Stimulated activated naive CD8-positive, alpha-beta T cell treated with anti-CD3 and anti-CD28 coated beads, Interleukin-15, amount 100 ng/mL, for 72 hours (primary cell): ENCODE measurements around the gene KRT26.
"Not testable (repeated sequence)": the region's sequence is repeated elsewhere in the genome, so short reads cannot be mapped to it uniquely, and the experiment has no call there.

Experiments used
- ATAC-seq: fragments of 150-1000 bp; cut with Tn5 transposase; 2 replicates; pipeline ENCODE4 v1.10.0; 2021; ENCODE audit warnings: mild to moderate bottlenecking, moderate library complexity
- DNase-seq, 2 donors: peaks; one replicate each; pipeline ENCODE4 v3.0.0; 2021 to 2022
- H3K27ac Mint-ChIP-seq, 2 donors: one replicate each; pipeline ENCODE4 v1.8.0; 2022; ENCODE audit warnings: mild to moderate bottlenecking in 2 of 2, mixed read lengths in 2 of 2, moderate library complexity in 2 of 2
- H3K27me3 Mint-ChIP-seq: one replicate; pipeline ENCODE4 v1.8.0; 2022; ENCODE audit warnings: mixed read lengths
- H3K4me1 Mint-ChIP-seq: one replicate; pipeline ENCODE4 v1.8.0; 2022; ENCODE audit warnings: mild to moderate bottlenecking, mixed read lengths
- H3K4me3 Mint-ChIP-seq, 2 donors: one replicate each; pipeline ENCODE4 v1.8.0; 2022; ENCODE audit warnings: mild to moderate bottlenecking in 2 of 2, mixed read lengths in 2 of 2, moderate library complexity in 1 of 2
- H3K9me3 Mint-ChIP-seq, 2 donors: one replicate each; pipeline ENCODE4 v1.8.0; 2022; ENCODE audit warnings: mixed read lengths in 2 of 2

The KRT26 gene, protein sequence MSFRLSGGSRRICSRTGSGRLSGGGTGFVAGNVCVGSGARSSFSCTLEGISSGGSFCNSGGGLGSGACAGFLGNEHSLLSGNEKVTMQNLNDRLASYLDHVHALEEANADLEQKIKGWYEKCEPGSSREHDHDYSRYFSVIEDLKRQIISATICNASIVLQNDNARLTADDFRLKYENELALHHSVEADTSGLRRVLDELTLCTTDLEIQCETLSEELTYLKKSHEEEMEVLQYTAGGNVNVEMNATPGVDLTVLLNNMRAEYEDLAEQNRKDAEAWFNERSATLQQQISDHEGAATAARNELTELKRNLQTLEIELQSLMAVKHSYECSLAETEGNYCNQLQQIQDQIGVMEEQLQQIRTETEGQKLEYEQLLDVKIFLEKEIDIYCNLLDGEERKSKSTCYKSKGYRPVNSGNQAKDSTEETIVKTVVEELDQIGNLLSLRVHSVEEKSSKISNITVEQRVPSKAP

DNA sequence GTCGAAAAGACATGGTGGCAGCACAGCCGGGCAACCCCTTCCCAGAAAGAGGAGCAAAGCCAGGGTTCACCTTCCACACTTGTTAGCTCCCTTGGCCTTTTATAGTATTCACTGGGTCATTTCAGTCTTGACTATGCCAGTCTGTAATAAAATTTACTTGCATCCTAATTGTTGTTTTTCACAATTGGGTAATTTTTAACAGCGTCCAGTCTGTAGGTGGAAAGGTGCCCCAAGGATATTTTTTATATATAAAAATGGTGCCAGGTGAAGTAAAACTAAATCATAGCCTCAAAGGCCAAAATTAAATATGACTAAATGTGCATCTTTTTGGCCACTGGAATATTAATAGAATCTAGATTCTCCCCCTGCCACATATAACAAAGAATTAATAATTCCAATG lies at the start of gene KRT26:
KRT26 (minus strand) TSS at position 101 of the 400 bp plus-strand sequence; CDS start at position 13, 88 bp downstream.
- no peak within 1 kb of the TSS for H3K27ac Mint-ChIP-seq
- no peaks in the 10 kb centered on the region for H3K4me1 Mint-ChIP-seq
- peaks cover 39% of the 10 kb centered on the region for H3K27me3 Mint-ChIP-seq
- no peaks in the 10 kb centered on the region for H3K9me3 Mint-ChIP-seq
- DNase-seq (no peak), ATAC-seq (no peak)
- no peak within 1 kb of the TSS for H3K4me3 Mint-ChIP-seq

DNA sequence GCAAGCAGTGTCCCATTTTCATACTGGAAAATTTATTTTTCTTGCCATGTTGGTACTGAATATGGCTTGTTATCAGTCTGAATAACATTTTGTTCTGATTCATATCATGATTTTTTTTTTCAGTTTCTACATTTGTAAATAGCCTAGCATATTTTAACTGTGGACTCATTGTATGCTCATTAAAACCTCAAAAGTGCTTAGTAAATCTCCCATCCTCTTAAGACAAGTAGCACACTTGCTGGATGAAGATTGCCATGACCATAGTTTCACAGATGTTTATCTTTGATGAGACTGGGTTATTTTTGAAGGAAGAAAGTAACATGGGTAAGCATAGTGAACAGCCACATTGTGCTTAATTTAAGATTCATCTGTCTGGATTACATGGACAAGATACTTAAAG lies 49.5 kb upstream of the KRT26 start:
- H3K4me1 Mint-ChIP-seq = peaks cover 30% of the 10 kb centered on the region
- DNase-seq = no peak
- H3K27me3 Mint-ChIP-seq = no peaks in the 10 kb centered on the region
- no peaks in the 10 kb centered on the region for H3K9me3 Mint-ChIP-seq
- no peak overlapping the region for H3K4me3 Mint-ChIP-seq
- ATAC-seq = no peak
- H3K27ac Mint-ChIP-seq = no peak overlapping the region

DNA sequence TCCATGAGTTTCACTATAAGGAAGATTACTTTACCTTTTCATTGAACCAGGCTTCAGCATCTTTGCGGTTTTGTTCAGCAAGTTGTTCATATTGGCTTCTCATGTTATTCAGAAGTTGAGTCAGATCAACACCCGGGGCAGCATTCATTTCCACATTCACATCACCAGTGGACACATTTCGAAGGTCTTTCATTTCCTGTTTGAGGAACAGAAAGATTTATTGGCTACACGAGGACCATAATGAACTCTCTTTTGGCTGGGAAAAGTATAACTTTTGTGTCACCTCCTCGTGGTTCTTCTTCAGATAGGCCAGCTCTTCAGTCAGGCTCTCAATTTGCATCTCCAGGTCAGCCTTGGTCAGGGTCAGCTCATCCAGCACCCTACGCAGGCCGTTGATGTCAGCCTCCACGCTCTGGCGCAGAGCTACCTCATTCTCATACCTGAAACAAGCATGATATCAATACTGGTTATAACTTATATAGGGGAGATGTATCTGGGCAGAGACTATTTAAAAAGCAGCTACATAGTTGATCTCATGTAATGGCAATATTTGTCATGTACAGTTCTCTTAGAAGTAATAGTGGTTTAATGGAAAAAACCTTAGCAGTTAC lies 48.3 kb upstream of the KRT26 start:
- Mint-ChIP-seq H3K27me3 (no peaks in the 10 kb centered on the region), H3K4me3 (peak overlapping the region; percentile 70 to 86), H3K4me1 (peaks cover 30% of the 10 kb centered on the region), H3K27ac (no peak overlapping the region), H3K9me3 (no peaks in the 10 kb centered on the region)
- ATAC-seq (no peak), DNase-seq (no peak)

DNA sequence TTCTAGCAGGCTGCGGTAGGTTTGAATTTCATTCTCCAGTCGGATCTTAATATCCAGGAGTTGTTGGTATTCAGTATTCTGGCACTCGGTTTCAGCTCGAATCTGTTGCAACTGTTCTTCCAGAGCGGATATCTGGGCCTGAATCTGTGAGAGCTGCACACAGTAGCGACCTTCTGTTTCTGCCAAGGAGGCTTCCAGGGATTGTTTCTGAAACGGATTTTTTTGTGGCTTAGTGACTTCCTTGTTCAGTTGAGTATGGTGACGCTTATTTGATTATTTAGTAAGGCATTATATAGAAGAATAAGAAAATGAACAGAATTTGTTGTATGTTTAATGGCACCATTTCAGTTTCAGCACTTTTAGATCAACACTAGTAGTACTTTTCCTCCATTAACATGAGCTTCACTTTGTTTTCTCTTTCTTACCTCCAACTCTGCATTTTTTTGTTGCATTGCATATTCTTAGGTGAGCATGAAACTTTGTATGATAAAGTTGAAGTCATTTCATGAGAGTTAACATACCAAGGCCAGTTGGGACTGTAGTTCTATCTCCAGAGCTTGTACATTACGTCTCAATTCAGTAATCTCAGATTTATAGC lies 47.6 kb upstream of the KRT26 start:
- H3K4me3 Mint-ChIP-seq = peak overlapping the region; percentile 70 to 86
- DNase-seq (no peak), ATAC-seq (no peak)
- H3K27me3 Mint-ChIP-seq = peaks cover 5% of the 10 kb centered on the region
- no peak overlapping the region for H3K27ac Mint-ChIP-seq
- H3K4me1 Mint-ChIP-seq = peaks cover 29% of the 10 kb centered on the region
- no peaks in the 10 kb centered on the region for H3K9me3 Mint-ChIP-seq

DNA sequence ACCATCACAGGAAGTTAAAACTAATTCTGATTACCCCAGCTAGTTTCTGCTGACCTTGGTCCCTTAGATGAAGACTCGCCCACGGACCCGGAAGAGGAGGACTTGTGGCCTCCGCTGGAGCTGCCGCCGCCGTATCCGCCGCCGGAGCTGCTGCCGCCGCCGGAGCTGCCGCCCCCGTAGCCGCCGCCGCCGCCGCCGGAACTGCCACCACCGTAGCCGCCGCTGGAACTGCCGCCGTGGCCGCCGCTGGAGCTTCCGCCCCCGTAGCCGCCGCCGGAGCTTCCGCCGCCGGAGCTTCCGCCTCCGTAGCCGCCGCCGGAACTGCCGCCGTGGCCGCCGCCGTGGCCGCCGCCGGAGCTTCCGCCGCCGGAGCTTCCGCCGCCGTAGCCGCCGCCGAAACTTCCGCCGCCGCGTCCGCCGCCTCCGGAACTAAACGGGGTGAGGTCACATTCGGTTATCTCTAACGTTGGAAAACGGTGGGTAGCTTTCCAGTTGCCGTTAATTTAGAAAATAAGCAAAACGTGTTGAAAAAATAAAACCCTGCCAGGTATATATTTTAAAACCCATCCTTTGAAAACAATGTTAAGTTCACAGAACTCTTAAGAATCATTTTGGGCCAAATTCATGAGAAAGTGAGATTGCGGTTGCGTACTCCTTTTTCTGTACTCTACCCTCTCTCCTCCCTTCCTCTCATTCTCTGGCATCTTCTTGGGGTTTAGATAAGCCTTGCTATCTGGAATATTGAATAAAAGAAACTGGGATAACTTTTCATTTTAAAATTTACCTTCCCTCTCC lies 46.9 kb upstream of the KRT26 start:
- Mint-ChIP-seq H3K4me3 (peak overlapping the region; percentile 84 to 94), H3K27ac (peak overlapping the region; percentile 95), H3K9me3 (no peaks in the 10 kb centered on the region), H3K4me1 (peaks cover 22% of the 10 kb centered on the region), H3K27me3 (peaks cover 12% of the 10 kb centered on the region)
- ATAC-seq (peak; percentile 91), DNase-seq (peak; percentile 84 to 86)

DNA sequence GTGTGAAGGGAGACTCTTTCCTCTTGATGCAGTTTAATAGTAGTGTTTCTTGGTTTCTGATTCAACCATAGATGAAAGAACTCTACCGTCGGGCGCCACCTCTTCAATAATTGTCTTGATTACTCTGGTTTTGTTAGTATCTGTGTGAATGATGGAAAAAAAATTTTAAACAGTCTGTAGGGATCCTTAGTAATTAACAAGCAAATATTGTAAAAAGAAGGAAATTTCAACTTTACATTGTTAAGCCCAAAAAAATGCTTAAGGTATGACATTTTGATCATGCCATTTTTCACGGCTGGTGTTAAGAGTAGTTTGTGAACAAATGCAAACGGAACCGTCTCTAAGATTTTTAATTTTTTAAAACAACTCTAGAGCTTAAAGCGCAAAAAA lies 46.3 kb upstream of the KRT26 start:
- no peak for ATAC-seq
- Mint-ChIP-seq H3K4me1 (peaks cover 21% of the 10 kb centered on the region), H3K4me3 (peak overlapping the region; percentile 84 to 94), H3K9me3 (no peaks in the 10 kb centered on the region), H3K27ac (peak overlapping the region; percentile 95), H3K27me3 (peaks cover 16% of the 10 kb centered on the region)
- no peak for DNase-seq

DNA sequence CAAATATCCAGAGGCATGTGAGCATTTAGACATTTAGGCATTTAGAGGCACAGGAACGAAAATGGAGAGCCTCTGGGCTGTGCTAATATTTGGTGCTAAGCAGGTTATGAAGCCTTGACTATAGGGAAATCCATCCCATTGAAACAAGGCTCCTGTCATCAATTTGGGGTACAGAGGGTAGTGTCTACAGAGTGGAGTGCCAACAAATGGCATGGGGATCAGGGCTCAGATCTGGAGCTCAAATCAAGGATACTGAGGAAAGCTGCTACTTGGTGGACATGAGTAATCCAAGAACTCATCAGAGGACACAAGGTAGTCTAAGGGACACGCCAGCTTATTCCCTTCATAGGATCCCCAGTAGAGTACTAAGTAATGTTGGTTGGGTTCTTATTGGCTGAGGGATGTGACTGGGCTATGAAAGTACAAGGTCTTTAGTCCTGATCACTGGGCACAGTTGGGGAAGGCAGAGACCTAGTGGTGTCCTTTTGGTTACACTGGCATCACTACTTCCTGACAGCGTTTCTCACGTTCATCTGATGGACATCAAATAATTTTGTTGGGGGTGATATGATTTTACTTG lies 45.2 kb upstream of the KRT26 start:
- ATAC-seq (no peak), DNase-seq (no peak)
- Mint-ChIP-seq H3K4me1 (peaks cover 21% of the 10 kb centered on the region), H3K9me3 (no peaks in the 10 kb centered on the region), H3K27me3 (peaks cover 27% of the 10 kb centered on the region), H3K27ac (no peak overlapping the region), H3K4me3 (peak overlapping the region; percentile 71 to 94)

DNA sequence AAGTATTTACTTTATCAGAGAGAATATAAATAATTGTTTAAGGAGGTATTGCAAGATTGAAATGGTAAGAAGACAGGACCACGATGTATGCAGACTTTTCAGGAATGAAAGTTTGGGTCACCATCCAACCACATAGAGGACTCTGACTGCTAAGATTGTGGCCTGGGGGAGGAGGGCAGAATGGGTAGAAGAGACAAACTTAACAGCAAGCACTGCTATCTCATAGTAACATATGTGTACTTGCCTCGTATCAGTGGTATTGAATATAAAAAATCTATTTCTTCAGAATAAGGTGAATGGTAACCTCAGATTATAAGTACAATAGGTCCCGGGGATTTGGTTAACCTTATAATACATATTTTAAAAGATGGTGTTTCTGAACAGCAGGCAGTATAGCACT lies 44.6 kb upstream of the KRT26 start:
- ATAC-seq = no peak
- no peak overlapping the region for H3K4me3 Mint-ChIP-seq
- peaks cover 21% of the 10 kb centered on the region for H3K4me1 Mint-ChIP-seq
- no peaks in the 10 kb centered on the region for H3K9me3 Mint-ChIP-seq
- peaks cover 33% of the 10 kb centered on the region for H3K27me3 Mint-ChIP-seq
- peak overlapping the region in 1 of 2 donors; percentile 63 for H3K27ac Mint-ChIP-seq
- DNase-seq = no peak

DNA sequence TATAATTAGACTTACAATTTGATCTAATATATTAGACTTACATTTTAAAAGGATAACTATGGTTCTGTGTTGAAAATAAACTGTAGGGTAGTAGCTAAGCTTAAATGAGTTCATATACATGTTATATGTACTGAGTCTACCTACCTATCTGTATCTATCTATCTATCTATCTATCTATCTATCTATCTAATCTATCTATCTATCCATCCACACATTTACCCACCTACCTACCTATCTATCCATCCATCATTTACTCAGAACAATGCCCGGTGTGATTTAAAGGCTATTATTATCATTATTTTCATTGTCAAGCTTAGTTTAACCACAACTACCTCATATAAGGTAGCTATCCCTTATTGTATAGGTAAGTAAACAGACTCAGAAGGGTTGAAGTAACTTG lies 43.4 kb upstream of the KRT26 start:
- Mint-ChIP-seq H3K4me3 (no peak overlapping the region), H3K9me3 (no peaks in the 10 kb centered on the region), H3K27me3 (peaks cover 45% of the 10 kb centered on the region), H3K4me1 (peaks cover 18% of the 10 kb centered on the region), H3K27ac (no peak overlapping the region)
- ATAC-seq (no peak), DNase-seq (no peak)

DNA sequence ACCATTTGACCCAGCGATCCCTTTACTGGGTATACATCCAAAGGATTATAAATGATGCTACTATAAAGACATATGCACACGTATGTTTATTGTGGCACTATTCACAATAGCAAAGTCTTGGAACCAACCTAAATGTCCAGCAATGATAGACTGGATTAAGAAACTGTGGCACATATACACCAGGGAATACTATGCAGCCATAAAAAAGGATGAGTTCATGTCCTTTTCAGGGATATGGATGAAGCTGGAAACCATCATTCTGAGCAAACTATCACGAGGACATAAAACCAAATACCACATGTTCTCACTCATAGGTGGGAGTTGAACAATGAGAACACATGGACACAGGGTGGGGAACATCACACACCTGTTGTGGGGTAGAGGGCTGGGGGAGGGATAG lies 42.7 kb upstream of the KRT26 start:
- not testable (repeated sequence) for H3K4me3 Mint-ChIP-seq, ATAC-seq, H3K9me3 Mint-ChIP-seq, DNase-seq, H3K27ac Mint-ChIP-seq
- Mint-ChIP-seq H3K27me3 (peaks cover 52% of the 10 kb centered on the region), H3K4me1 (peaks cover 11% of the 10 kb centered on the region)

DNA sequence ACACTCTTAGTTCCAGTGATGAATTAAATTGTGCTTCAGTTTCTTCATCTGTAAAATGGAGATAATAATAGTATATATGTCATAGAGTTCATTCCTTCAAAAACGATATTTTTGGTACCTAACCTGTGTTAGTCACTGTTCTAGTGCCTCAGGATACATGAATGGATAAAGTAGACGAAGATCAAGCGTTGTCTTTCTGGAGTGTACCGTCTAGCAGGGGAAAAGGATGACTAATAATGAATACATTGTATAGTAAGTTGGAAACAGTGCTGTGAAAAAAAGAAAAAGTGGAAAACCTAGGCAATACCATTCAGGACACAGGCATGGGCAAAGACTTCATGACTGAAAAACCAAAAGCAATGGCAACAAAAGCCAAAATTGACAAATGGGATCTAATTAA lies 41.8 kb upstream of the KRT26 start:
- DNase-seq (no peak), ATAC-seq (no peak)
- peaks cover 7% of the 10 kb centered on the region for H3K4me1 Mint-ChIP-seq
- no peak overlapping the region for H3K4me3 Mint-ChIP-seq
- H3K27ac Mint-ChIP-seq = no peak overlapping the region
- peaks cover 52% of the 10 kb centered on the region for H3K27me3 Mint-ChIP-seq
- H3K9me3 Mint-ChIP-seq = no peaks in the 10 kb centered on the region

DNA sequence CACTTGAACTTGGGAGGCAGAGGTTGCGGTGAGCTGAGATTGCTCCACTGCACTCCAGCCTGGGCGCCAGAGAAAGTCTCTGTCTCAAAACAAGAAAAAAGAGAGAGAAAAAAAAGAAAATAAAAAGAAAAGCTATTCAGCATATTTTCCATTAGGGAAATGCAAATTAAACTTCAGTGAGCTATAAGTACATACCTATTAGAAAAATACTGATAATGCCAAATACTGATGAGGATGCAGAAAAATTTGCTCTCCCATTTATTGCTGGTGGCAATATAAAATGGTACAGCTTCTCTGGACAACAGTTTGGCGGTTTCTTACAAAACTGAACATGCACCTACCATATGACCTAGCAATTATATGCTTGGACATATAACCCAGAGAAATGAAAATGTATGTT lies 40.6 kb upstream of the KRT26 start:
- peaks cover 63% of the 10 kb centered on the region for H3K27me3 Mint-ChIP-seq
- H3K4me1 Mint-ChIP-seq = peaks cover 6% of the 10 kb centered on the region
- no peak for DNase-seq
- no peak for ATAC-seq
- no peaks in the 10 kb centered on the region for H3K9me3 Mint-ChIP-seq
- H3K27ac Mint-ChIP-seq = no peak overlapping the region
- no peak overlapping the region for H3K4me3 Mint-ChIP-seq

DNA sequence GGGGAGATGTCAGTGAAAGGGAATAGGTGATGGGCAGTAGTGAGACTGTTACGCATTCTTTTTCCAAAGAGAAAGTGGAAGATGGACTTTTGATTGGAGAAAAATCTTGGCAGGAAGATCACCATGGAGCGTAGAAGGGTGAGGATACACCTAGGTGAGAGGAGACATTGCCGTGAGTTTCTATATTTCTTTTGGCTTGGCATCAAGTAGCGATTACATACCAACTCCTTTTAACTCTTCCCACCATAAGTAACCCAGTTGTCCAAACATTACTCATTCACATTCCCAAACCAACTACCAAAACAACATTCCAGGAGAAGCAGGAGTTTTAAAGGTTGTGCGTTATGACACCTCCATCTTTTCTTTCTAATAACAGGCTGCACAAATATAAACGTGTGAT lies 38.5 kb upstream of the KRT26 start:
- Mint-ChIP-seq H3K27ac (no peak overlapping the region), H3K27me3 (peaks cover 79% of the 10 kb centered on the region), H3K9me3 (no peaks in the 10 kb centered on the region), H3K4me3 (no peak overlapping the region), H3K4me1 (no peaks in the 10 kb centered on the region)
- ATAC-seq (no peak), DNase-seq (no peak)

DNA sequence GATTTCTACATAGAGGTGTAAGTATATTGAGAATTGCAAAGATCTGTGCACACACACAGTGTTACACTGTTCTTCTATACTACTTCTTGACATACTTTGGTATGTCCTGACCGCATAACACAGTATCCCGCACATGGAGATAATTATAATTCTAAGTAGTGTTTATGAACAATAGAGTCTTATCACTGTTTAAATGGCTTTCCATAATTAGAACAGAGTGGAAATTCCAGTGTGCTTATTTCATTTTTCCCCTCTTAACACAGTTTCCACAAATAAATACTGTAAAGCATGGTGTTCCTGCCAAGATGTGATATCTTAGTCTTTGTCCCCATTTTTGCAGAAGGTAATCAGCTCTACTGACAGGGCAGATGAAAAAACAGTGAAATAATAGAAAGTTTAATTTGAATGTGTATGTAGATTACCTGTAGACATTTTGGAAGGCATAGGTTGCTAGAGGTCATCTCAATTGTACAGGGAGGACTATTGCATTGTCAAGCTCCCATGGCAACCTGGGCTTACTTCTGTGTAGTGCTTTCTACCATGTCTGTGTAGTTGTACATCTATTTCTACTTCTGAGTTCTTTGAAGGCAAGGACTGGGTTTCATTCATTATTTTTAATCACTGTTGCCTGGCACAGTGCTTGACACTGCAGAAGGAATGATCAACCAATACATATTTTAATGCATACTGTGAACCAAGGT lies 37.9 kb upstream of the KRT26 start:
- H3K4me1 Mint-ChIP-seq = no peaks in the 10 kb centered on the region
- no peak for DNase-seq
- H3K27ac Mint-ChIP-seq = no peak overlapping the region
- no peak overlapping the region for H3K4me3 Mint-ChIP-seq
- H3K27me3 Mint-ChIP-seq = peaks cover 80% of the 10 kb centered on the region
- ATAC-seq = no peak
- no peaks in the 10 kb centered on the region for H3K9me3 Mint-ChIP-seq

DNA sequence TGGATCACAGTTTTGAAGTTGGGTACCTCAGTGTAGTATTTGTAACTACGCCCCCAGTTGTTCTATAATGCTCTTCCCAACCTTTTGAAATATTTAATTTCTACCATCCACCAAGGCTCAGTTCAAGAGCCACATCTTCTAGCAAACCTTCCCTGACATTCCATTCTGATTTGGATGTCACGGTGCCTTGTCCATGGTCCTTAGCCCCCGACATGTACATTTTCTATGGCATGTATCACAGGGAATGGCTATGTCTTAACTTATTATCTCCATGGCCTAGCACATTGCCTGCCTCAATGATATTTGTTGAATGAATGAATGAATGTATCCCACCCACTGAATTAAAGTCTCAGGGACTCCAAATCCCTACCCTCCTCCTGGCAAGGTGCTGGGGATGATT lies 34.1 kb upstream of the KRT26 start:
- no peak overlapping the region for H3K27ac Mint-ChIP-seq

More for the DNA sequence above, 34.1 kb upstream of the KRT26 start:
- DNase-seq (no peak), ATAC-seq (no peak)
- H3K4me1 Mint-ChIP-seq = no peaks in the 10 kb centered on the region
- peaks cover 52% of the 10 kb centered on the region for H3K27me3 Mint-ChIP-seq
- no peak overlapping the region for H3K4me3 Mint-ChIP-seq
- H3K9me3 Mint-ChIP-seq = no peaks in the 10 kb centered on the region
